ENCODE data around the gene STX3.
A peak's percentile ranks its signal among the peaks of the same experiment; 100 is the strongest.
"Not testable (repeated sequence)": the region's sequence is repeated elsewhere in the genome, so short reads cannot be mapped to it uniquely, and the experiment has no call there.

STX3 gene

GRCh38 chr11:59794417-59794816 lies 39.2 kb downstream of the STX3 start:
- no peak for DNase-seq

GRCh38 chr11:59800390-59801025 lies 45.3 kb downstream of the STX3 start:
- DNase-seq: no peak

GRCh38 chr11:59801160-59801706 lies 46.1 kb downstream of the STX3 start:
- no peak for DNase-seq

GRCh38 chr11:59801981-59802638 lies 46.9 kb downstream of the STX3 start:
- DNase-seq: peak; percentile 63

GRCh38 chr11:59802639-59803176 lies 47.5 kb downstream of the STX3 start:
- no peak for DNase-seq

- no peak for DNase-seq
Measured at GRCh38 chr11:59804061-59804460, 48.9 kb downstream of the STX3 start.

- DNase-seq: no peak
Measured at GRCh38 chr11:59807047-59807610, 52.0 kb downstream of the STX3 start.

- peak; percentile 97 for DNase-seq
Measured at GRCh38 chr11:59810189-59810910, 55.2 kb downstream of the STX3 start, which contains the start of gene MRPL16. Gene MRPL16, minus strand, starts transcription at chr11:59810778. Its CDS starts 120 bp downstream, at chr11:59810658.

GRCh38 chr11:59810911-59811259 lies 55.7 kb downstream of the STX3 start:
- no peak for DNase-seq

- no peak for DNase-seq
Measured at GRCh38 chr11:59812220-59812619, 57.0 kb downstream of the STX3 start.

- DNase-seq: no peak
Measured at GRCh38 chr11:59813364-59813763, 58.2 kb downstream of the STX3 start.

- no peak for DNase-seq
Measured at GRCh38 chr11:59814021-59814420, 58.8 kb downstream of the STX3 start.

GRCh38 chr11:59815754-59816153 lies 60.6 kb downstream of the STX3 start:
- no peak for DNase-seq

GRCh38 chr11:59816434-59816833 lies 61.3 kb downstream of the STX3 start:
- DNase-seq: not testable (repeated sequence)

GRCh38 chr11:59818572-59818971 lies 63.4 kb downstream of the STX3 start:
- DNase-seq: no peak

- peak; percentile 58 for DNase-seq
Measured at GRCh38 chr11:59822989-59823566, 67.9 kb downstream of the STX3 start.

- DNase-seq: no peak
Measured at GRCh38 chr11:59829358-59829757, 74.2 kb downstream of the STX3 start.

GRCh38 chr11:59833602-59834001 lies 78.4 kb downstream of the STX3 start:
- no peak for DNase-seq

- no peak for DNase-seq
Measured at GRCh38 chr11:59839615-59840014, 84.4 kb downstream of the STX3 start.

GRCh38 chr11:59841514-59841913 lies 86.3 kb downstream of the STX3 start:
- DNase-seq: no peak

GRCh38 chr11:59842316-59842715 lies 87.1 kb downstream of the STX3 start:
- DNase-seq: no peak

- DNase-seq: no peak
Measured at GRCh38 chr11:59845399-59845798, 90.2 kb downstream of the STX3 start, which contains the start of gene CBLIF. Gene CBLIF, minus strand, starts transcription at chr11:59845499. Its CDS starts 46 bp downstream, at chr11:59845453.

- no peak for DNase-seq
Measured at GRCh38 chr11:59846556-59846955, 91.4 kb downstream of the STX3 start.
